ENCODE results near the gene MAGI2.

Gene MAGI2

GRCh38 chr7:78768859-78769258 is 684.6 kb downstream of the MAGI2 start:
- no peak for DNase-seq
- TF ChIP-seq GATA1 (IDR thresholded peaks at IDR 0.05; ENCODE audit: low read depth, low read length) (no peak), POLR2A (IDR thresholded peaks at IDR 0.05; ENCODE audit: low read length) (no peak)

GRCh38 chr7:78765943-78766729 is 687.3 kb downstream of the MAGI2 start:
- no peak for DNase-seq

GRCh38 chr7:78764571-78764970 is 688.9 kb downstream of the MAGI2 start:
- DNase-seq: no peak
- TF ChIP-seq GATA1 (IDR thresholded peaks at IDR 0.05; ENCODE audit: low read depth, low read length) (no peak), POLR2A (IDR thresholded peaks at IDR 0.05; ENCODE audit: low read length) (no peak)

More at GRCh38 chr7:78765943-78766729, 687.3 kb downstream of the MAGI2 start:
- TF ChIP-seq GATA1 (IDR thresholded peaks at IDR 0.05; ENCODE audit: low read depth, low read length) (no peak), POLR2A (IDR thresholded peaks at IDR 0.05; ENCODE audit: low read length) (no peak)

GRCh38 chr7:78762625-78763024 is 690.8 kb downstream of the MAGI2 start:
- TF ChIP-seq GATA1 (IDR thresholded peaks at IDR 0.05; ENCODE audit: low read depth, low read length) (no peak), POLR2A (IDR thresholded peaks at IDR 0.05; ENCODE audit: low read length) (no peak)
- no peak for DNase-seq

DNA sequence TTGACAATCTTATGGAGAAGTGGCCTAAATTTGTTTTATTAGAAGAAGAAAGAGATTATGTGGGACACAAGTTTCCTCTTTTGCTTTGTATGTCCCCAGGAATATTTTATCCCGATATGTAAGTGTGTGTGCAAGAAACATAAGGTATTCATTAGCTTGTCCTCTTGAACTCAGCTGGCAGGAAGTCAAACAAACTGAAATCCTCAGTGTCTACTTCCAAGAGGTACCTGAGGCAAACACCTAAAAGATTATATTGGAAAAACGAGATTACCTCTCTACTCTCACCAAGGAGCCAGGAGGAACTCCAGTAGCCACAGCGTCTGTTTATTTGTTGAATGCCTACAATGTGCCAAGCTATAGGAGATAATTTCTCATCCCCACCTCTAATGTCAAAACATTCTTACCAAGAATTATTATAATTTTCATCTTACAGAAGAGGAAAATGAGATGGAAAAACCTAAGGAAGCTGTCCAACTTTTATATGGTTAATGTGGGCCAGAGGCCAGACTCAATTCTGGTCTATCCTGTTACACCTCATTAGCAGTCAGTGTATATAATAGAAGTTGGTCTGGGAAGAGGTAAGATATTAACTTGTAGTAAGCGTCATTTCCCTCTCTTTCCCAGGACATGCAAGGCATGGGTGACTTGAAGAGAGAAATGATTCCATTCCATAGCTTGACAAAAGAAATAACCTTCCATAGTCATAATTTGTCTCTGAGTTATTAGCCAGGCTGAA is 692.7 kb downstream of the MAGI2 start:
- TF ChIP-seq GATA1 (IDR thresholded peaks at IDR 0.05; ENCODE audit: low read depth, low read length): no peak
- no peak for TF ChIP-seq POLR2A (IDR thresholded peaks at IDR 0.05; ENCODE audit: low read length)
- DNase-seq: no peak

GRCh38 chr7:78752554-78752953 is 700.9 kb downstream of the MAGI2 start:
- DNase-seq: no peak
- TF ChIP-seq GATA1 (IDR thresholded peaks at IDR 0.05; ENCODE audit: low read depth, low read length): no peak
- TF ChIP-seq POLR2A (IDR thresholded peaks at IDR 0.05; ENCODE audit: low read length): no peak

DNA sequence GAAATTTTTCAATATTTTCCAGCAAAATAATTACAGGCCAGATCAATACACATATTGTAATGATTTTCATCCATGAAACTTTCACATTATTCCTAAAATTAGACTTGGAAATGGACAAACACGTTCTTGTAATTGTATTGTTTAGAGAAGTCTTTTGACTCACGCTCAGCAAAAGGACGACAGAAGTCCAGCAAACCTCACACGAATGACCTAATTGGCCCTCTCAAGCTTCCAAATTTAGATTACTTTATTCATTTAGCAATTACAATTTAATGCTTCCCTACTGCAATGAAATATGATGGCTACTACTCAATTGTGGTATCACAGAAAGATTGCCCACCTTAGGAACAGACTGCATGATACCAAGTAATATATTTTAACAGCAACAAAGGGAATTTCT is 702.2 kb downstream of the MAGI2 start:
- DNase-seq: no peak
- TF ChIP-seq GATA1 (IDR thresholded peaks at IDR 0.05; ENCODE audit: low read depth, low read length): no peak
- TF ChIP-seq POLR2A (IDR thresholded peaks at IDR 0.05; ENCODE audit: low read length): no peak

DNA sequence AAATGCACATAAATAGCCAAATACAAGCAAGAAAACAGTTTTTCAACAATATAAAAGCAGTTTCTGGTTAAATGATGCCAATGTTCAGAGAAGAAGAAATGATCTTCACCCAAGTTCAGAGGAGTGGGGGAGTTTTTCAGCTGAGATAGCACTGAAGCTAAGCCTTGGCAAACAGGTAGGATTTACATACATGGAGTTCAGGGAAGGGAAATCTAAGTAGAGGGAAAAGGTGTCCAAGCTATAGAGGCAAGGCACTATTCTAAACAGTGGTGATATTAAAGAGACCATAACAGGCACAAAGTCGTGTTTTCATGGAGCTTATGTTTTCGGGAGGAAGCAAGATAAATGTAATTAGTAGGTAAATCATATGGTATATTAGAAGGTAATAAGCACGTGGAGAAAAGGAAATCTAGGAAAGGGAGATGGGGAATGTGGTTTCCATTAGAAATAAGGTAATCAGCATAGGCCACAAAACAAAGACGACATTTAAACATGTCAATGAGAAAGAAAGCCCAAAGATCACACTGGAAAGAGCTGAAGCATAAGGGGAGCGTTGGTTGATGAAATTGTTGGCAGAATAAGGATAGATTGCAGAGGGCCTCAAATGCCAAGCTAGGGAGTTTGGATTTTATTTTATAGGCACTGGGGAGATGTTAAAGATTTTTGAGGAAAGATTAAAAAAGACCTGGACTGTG is 704.3 kb downstream of the MAGI2 start:
- TF ChIP-seq POLR2A (IDR thresholded peaks at IDR 0.05; ENCODE audit: low read length) (no peak), GATA1 (IDR thresholded peaks at IDR 0.05; ENCODE audit: low read depth, low read length) (no peak)
- no peak for DNase-seq

DNA sequence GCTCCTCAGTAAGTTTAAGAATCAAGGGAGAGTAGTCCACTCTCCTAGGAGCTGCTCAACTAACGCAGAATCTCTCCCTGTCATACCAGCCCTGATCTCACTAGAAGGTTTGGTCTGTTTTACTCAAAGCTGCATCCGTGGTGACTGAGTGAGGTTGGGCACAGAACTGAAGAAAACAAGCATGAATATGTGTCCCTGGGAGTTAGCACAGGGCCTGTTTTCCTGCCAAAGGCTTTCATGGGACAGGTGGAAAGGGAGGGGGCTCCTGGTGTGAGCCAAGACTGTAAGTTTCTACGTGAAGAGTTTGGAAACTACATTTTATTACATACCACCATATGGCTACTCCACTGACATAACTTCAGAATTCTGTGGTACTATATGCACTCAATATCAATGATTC is 705.9 kb downstream of the MAGI2 start:
- TF ChIP-seq POLR2A (IDR thresholded peaks at IDR 0.05; ENCODE audit: low read length): no peak
- no peak for TF ChIP-seq GATA1 (IDR thresholded peaks at IDR 0.05; ENCODE audit: low read depth, low read length)
- no peak for DNase-seq

- no peak for DNase-seq
- no peak for TF ChIP-seq POLR2A (IDR thresholded peaks at IDR 0.05; ENCODE audit: low read length)
- no peak for TF ChIP-seq GATA1 (IDR thresholded peaks at IDR 0.05; ENCODE audit: low read depth, low read length)
These were observed 707.2 kb downstream of the MAGI2 start for GRCh38 chr7:78746301-78746700.

- TF ChIP-seq GATA1 (IDR thresholded peaks at IDR 0.05; ENCODE audit: low read depth, low read length) (no peak), POLR2A (IDR thresholded peaks at IDR 0.05; ENCODE audit: low read length) (no peak)
These were observed 710.8 kb downstream of the MAGI2 start for GRCh38 chr7:78742694-78743093.

DNA sequence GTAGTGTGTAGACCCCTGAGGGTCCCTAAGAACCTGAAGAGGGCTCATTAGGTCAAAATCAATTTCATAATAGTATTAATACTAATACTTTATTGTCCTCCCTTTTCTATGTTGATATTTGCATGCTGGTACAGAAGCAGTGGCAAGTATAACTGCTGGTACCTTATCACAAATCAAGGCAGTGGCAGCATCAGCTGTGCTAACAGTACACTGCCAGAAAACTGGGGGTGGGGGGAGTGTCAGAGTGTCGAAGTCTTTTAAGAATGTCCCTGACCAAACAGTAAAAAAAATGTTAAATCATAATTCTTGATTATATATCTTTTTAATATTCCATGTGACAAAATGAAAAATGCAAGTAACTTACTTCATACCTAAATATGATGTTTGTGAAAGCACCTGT is 716.9 kb downstream of the MAGI2 start:
- TF ChIP-seq POLR2A (IDR thresholded peaks at IDR 0.05; ENCODE audit: low read length): no peak
- no peak for TF ChIP-seq GATA1 (IDR thresholded peaks at IDR 0.05; ENCODE audit: low read depth, low read length)
- no peak for DNase-seq

More at GRCh38 chr7:78742694-78743093, 710.8 kb downstream of the MAGI2 start:
- DNase-seq: no peak

DNA sequence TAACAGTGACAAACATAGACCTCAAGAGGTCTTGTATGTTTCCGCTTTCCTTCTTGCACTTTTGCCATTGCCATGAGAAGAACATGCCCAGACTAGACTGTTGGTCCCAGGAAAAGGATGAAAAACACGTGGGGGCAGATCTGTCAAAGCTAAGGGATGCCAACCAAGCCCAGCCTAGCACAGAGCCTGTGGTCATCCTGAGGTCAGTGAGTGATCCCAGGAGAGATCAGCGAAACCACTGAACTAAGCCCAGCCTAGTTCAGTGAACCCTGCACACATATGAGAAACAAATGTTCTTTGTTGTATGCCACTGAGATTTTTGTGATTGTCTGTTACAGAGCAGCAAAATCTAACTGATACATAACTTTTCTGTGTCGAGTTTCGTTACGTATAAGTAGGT is 718.8 kb downstream of the MAGI2 start:
- TF ChIP-seq GATA1 (IDR thresholded peaks at IDR 0.05; ENCODE audit: low read depth, low read length) (no peak), POLR2A (IDR thresholded peaks at IDR 0.05; ENCODE audit: low read length) (no peak)
- DNase-seq: no peak

DNA sequence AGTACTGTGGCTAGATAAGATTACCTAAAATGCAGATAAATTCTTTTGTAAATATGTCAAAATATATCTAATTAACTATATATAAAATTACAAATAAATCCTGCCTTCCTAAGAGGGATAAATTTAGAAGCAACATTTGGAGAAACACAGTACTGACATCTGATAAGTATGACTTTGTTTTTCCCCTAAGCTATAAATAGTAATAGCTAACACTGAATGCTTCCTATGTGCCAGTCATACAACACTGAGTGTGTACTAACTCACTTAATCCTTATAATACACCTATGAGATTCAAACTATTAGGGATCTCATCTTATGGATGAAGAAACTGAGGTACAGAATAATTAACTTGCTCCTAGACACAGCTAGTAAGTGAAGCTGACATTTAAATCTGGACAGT is 733.4 kb downstream of the MAGI2 start:
- TF ChIP-seq POLR2A (IDR thresholded peaks at IDR 0.05; ENCODE audit: low read length): no peak
- TF ChIP-seq GATA1 (IDR thresholded peaks at IDR 0.05; ENCODE audit: low read depth, low read length): no peak
- DNase-seq: no peak
